Non-pigmented ciliary epithelial cell (primary cell): ENCODE measurements around the gene C10orf95.

ENCODE experiments used
- DNase-seq: peaks from one replicate; pipeline ENCODE4 v3.0.0-alpha.2; 2010; ENCODE audit warnings: low read depth

Gene C10orf95

GRCh38 chr10:102401342-102401654, 50.0 kb downstream of the C10orf95 start:
- DNase-seq, result no peak

- DNase-seq, result no peak
Observed at GRCh38 chr10:102400598-102401341, 50.6 kb downstream of the C10orf95 start.

GRCh38 chr10:102400076-102400475, 51.3 kb downstream of the C10orf95 start:
- no peak for DNase-seq
